ENCODE results near the gene FCHSD2.
"Not testable (repeated sequence)": the region's sequence is repeated elsewhere in the genome, so short reads cannot be mapped to it uniquely, and the experiment has no call there.

FCHSD2 gene

GRCh38 chr11:72897506-72897905, 244.6 kb downstream of the FCHSD2 start:
- in situ Hi-C loops (cut with HindIII; ENCODE audit: low sequenced_read_pairs): no loop called here

- in situ Hi-C loops (cut with HindIII; ENCODE audit: low sequenced_read_pairs): no loop called here
These were observed 245.7 kb downstream of the FCHSD2 start for GRCh38 chr11:72896431-72896830.

GRCh38 chr11:72890881-72891280, 251.2 kb downstream of the FCHSD2 start:
- in situ Hi-C loops (cut with HindIII; ENCODE audit: low sequenced_read_pairs): no loop called here

- in situ Hi-C loops (cut with HindIII; ENCODE audit: low sequenced_read_pairs): no loop called here
These were observed 255.5 kb downstream of the FCHSD2 start for GRCh38 chr11:72886619-72887018.

GRCh38 chr11:72885749-72886609, 256.1 kb downstream of the FCHSD2 start:
- in situ Hi-C loops (cut with HindIII; ENCODE audit: low sequenced_read_pairs): no loop called here

- in situ Hi-C loops (cut with HindIII; ENCODE audit: low sequenced_read_pairs): loop anchor here (10.0 kb wide), 1 partner anchor 51 kb away; no protein-coding TSS in a partner anchor
These were observed 266.0 kb downstream of the FCHSD2 start for GRCh38 chr11:72876147-72876546.

GRCh38 chr11:72875736-72876135, 266.4 kb downstream of the FCHSD2 start:
- in situ Hi-C loops (cut with HindIII; ENCODE audit: low sequenced_read_pairs): loop anchor here (10.0 kb wide), 1 partner anchor 51 kb away; no protein-coding TSS in a partner anchor

GRCh38 chr11:72872012-72872411, 270.1 kb downstream of the FCHSD2 start:
- in situ Hi-C loops (cut with HindIII; ENCODE audit: low sequenced_read_pairs): loop anchor here (10.0 kb wide), 1 partner anchor 47 kb away; no protein-coding TSS in a partner anchor

GRCh38 chr11:72871119-72871518, 271.0 kb downstream of the FCHSD2 start:
- in situ Hi-C loops (cut with HindIII; ENCODE audit: low sequenced_read_pairs): loop anchor here (10.0 kb wide), 1 partner anchor 46 kb away; no protein-coding TSS in a partner anchor

GRCh38 chr11:72869831-72870230, 272.3 kb downstream of the FCHSD2 start:
- in situ Hi-C loops (cut with HindIII; ENCODE audit: low sequenced_read_pairs): loop anchor here (10.0 kb wide), 1 partner anchor 45 kb away; no protein-coding TSS in a partner anchor

GRCh38 chr11:72867970-72868369, 274.1 kb downstream of the FCHSD2 start:
- in situ Hi-C loops (cut with HindIII; ENCODE audit: low sequenced_read_pairs): no loop called here

- in situ Hi-C loops (cut with HindIII; ENCODE audit: low sequenced_read_pairs): no loop called here
These were observed 277.1 kb downstream of the FCHSD2 start for GRCh38 chr11:72864702-72865655.

GRCh38 chr11:72863916-72864315, 278.2 kb downstream of the FCHSD2 start:
- in situ Hi-C loops (cut with HindIII; ENCODE audit: low sequenced_read_pairs): no loop called here

- in situ Hi-C loops (cut with HindIII; ENCODE audit: low sequenced_read_pairs): no loop called here
These were observed 279.0 kb downstream of the FCHSD2 start for GRCh38 chr11:72863091-72863490.

GRCh38 chr11:72860592-72860991, 281.5 kb downstream of the FCHSD2 start:
- in situ Hi-C loops (cut with HindIII; ENCODE audit: low sequenced_read_pairs): no loop called here

- in situ Hi-C loops (cut with HindIII; ENCODE audit: low sequenced_read_pairs): no loop called here
These were observed 282.1 kb downstream of the FCHSD2 start for GRCh38 chr11:72860010-72860409.

GRCh38 chr11:72859126-72859525, 283.0 kb downstream of the FCHSD2 start:
- in situ Hi-C loops (cut with HindIII; ENCODE audit: low sequenced_read_pairs): no loop called here

- in situ Hi-C loops (cut with HindIII; ENCODE audit: low sequenced_read_pairs): not testable (repeated sequence)
These were observed 283.9 kb downstream of the FCHSD2 start for GRCh38 chr11:72858267-72858666.

GRCh38 chr11:72856551-72857345, 285.4 kb downstream of the FCHSD2 start:
- in situ Hi-C loops (cut with HindIII; ENCODE audit: low sequenced_read_pairs): no loop called here

GRCh38 chr11:72856065-72856464, 286.1 kb downstream of the FCHSD2 start:
- in situ Hi-C loops (cut with HindIII; ENCODE audit: low sequenced_read_pairs): no loop called here

Measured in endothelial cell of hepatic sinusoid (primary cell).